ENCODE measurements around the gene HOXA11. TPM values are rescaled to one million over a fixed set of nuclear protein-coding genes. Genes with fewer than 3 reads are reported as not detected.

The HOXA11 gene
- total and polyA plus RNA-seq, 10 of the 15 experiments (the other 5 are each of a cell fraction or from before 2014, with no cell fraction given) = not detected

DNA sequence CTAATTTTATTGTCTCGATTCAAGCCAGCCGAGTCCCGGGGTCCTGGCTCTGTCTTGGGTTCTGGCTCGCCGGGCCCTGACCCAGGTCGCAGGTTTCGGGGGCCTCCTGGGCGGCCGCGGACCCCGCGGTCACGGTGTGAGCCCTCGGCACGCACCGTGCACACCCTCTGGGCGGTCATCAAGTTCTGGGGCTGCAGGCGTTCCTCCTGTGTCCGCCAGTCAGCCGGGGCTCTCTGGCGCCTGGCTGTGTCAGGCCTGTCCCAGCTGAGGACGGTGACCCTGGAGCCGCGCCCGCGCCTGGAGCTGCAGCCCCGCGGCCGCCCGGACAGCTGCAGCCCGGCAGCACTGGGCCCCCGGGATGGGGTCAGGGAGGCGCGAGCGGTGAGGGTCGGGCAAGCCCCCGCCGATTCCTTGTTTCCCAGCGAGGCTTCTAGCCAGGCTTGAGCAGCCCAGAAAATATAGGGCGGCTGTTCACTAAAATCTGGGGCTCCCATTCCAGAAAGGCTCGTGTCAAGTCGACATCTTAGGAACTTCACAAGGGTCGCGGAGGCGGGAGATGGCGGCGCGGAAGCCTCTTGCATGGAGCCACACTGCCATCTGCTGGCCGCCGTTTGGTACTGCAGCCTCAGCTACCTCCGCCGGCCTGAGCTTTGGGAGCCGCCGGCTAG is 24.4 kb downstream of the HOXA11 start (continued):
- TF ChIP-seq SUPT20H (IDR thresholded peaks at IDR 0.05; ENCODE audit: borderline replicate concordance, control insufficient read depth, low read depth, low read length) = no peak
- no peak for TF ChIP-seq GABPA (IDR thresholded peaks at IDR 0.05; ENCODE audit: low read depth)
- TF ChIP-seq PAX5 (IDR thresholded peaks at IDR 0.05; ENCODE audit: borderline replicate concordance, low read depth, low read length) = no peak
- peak; percentile 28 to 45; a peak in 3 of 4 replicates for TF ChIP-seq BHLHE40 (IDR thresholded peaks at IDR 0.05; ENCODE audit: borderline replicate concordance in 1 of 2, low read depth in 2 of 2, low read length in 1 of 2)
- TF ChIP-seq BACH1 (IDR thresholded peaks at IDR 0.05; ENCODE audit: borderline replicate concordance) = no peak
- no peak for TF ChIP-seq ZNF274 (IDR thresholded peaks at IDR 0.05; ENCODE audit: insufficient read depth, insufficient read length)
- TF ChIP-seq HDGF (IDR thresholded peaks at IDR 0.05) = no peak
- TF ChIP-seq, protein P1, sequence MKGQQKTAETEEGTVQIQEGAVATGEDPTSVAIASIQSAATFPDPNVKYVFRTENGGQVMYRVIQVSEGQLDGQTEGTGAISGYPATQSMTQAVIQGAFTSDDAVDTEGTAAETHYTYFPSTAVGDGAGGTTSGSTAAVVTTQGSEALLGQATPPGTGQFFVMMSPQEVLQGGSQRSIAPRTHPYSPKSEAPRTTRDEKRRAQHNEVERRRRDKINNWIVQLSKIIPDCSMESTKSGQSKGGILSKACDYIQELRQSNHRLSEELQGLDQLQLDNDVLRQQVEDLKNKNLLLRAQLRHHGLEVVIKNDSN (IDR thresholded peaks at IDR 0.05; ENCODE audit: borderline replicate concordance, extremely low read length, insufficient read depth, low read depth, low read length) = no peak
- TF ChIP-seq CBX5 (IDR thresholded peaks at IDR 0.05; ENCODE audit: low read depth) = no peak
- TF ChIP-seq, protein P2, sequence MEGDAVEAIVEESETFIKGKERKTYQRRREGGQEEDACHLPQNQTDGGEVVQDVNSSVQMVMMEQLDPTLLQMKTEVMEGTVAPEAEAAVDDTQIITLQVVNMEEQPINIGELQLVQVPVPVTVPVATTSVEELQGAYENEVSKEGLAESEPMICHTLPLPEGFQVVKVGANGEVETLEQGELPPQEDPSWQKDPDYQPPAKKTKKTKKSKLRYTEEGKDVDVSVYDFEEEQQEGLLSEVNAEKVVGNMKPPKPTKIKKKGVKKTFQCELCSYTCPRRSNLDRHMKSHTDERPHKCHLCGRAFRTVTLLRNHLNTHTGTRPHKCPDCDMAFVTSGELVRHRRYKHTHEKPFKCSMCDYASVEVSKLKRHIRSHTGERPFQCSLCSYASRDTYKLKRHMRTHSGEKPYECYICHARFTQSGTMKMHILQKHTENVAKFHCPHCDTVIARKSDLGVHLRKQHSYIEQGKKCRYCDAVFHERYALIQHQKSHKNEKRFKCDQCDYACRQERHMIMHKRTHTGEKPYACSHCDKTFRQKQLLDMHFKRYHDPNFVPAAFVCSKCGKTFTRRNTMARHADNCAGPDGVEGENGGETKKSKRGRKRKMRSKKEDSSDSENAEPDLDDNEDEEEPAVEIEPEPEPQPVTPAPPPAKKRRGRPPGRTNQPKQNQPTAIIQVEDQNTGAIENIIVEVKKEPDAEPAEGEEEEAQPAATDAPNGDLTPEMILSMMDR (IDR thresholded peaks at IDR 0.05 in 2 of 3, conservative IDR thresholded peaks at IDR 0.05 in 1 of 3; ENCODE audit: control insufficient read depth in 2 of 3, extremely low read depth in 1 of 3, insufficient read depth in 1 of 3, low read depth in 3 of 3, low read length in 3 of 3) = peak; percentile 87 to 98 (median 93)
- TF ChIP-seq SIN3A (IDR thresholded peaks at IDR 0.05; ENCODE audit: low read depth, low read length) = no peak
- peak; percentile 40; the same call in 1 of the 3 replicates for TF ChIP-seq POU2F2 (IDR thresholded peaks at IDR 0.05; ENCODE audit: borderline replicate concordance, low read depth, low read length)
- no peak for TF ChIP-seq MYC (IDR thresholded peaks at IDR 0.05; ENCODE audit: insufficient read depth, insufficient read length, insufficient replicate concordance, low read length, severe bottlenecking)
- no peak for TF ChIP-seq RUNX3 (IDR thresholded peaks at IDR 0.05; ENCODE audit: low read length)
- TF ChIP-seq BCL11A (IDR thresholded peaks at IDR 0.05; ENCODE audit: low read depth, low read length) = no peak
- peak; percentile 62 for TF ChIP-seq NR2F1 (conservative IDR thresholded peaks at IDR 0.05)
- TF ChIP-seq, protein P3, sequence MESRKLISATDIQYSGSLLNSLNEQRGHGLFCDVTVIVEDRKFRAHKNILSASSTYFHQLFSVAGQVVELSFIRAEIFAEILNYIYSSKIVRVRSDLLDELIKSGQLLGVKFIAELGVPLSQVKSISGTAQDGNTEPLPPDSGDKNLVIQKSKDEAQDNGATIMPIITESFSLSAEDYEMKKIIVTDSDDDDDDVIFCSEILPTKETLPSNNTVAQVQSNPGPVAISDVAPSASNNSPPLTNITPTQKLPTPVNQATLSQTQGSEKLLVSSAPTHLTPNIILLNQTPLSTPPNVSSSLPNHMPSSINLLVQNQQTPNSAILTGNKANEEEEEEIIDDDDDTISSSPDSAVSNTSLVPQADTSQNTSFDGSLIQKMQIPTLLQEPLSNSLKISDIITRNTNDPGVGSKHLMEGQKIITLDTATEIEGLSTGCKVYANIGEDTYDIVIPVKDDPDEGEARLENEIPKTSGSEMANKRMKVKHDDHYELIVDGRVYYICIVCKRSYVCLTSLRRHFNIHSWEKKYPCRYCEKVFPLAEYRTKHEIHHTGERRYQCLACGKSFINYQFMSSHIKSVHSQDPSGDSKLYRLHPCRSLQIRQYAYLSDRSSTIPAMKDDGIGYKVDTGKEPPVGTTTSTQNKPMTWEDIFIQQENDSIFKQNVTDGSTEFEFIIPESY (IDR thresholded peaks at IDR 0.05) = no peak
- TF ChIP-seq SMARCA5 (IDR thresholded peaks at IDR 0.05) = peak; percentile 78; the same call in 1 of the 2 replicates
- TF ChIP-seq SREBF1 (IDR thresholded peaks at IDR 0.05; ENCODE audit: low read length) = no peak
- TF ChIP-seq EZH2 (IDR thresholded peaks at IDR 0.05; ENCODE audit: borderline replicate concordance, control insufficient read depth, low read depth, low read length) = no peak
- no peak for TF ChIP-seq EED (IDR thresholded peaks at IDR 0.05; ENCODE audit: low read depth)
- peak; percentile 99 for TF ChIP-seq YY1 (IDR thresholded peaks at IDR 0.05; ENCODE audit: low read depth, low read length)
- TF ChIP-seq, protein P4, sequence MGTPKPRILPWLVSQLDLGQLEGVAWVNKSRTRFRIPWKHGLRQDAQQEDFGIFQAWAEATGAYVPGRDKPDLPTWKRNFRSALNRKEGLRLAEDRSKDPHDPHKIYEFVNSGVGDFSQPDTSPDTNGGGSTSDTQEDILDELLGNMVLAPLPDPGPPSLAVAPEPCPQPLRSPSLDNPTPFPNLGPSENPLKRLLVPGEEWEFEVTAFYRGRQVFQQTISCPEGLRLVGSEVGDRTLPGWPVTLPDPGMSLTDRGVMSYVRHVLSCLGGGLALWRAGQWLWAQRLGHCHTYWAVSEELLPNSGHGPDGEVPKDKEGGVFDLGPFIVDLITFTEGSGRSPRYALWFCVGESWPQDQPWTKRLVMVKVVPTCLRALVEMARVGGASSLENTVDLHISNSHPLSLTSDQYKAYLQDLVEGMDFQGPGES (IDR thresholded peaks at IDR 0.05) = 0 out of 2 replicates have a peak, but pooled peaks have one; percentile 43
- TF ChIP-seq SREBF2 (IDR thresholded peaks at IDR 0.05; ENCODE audit: low read length) = no peak
